ENCODE data around the gene ZNF791. TPM values are rescaled to one million over a fixed set of nuclear protein-coding genes. Genes with fewer than 3 reads are reported as not detected.

The ZNF791 gene
- total and polyA plus RNA-seq, 2 of the 13 experiments (the other 11 are each of a cell fraction or from before 2014, with no cell fraction given): 12.8 to 17.4 TPM

GRCh38 chr19:12610540-12611360 is at the start of gene ZNF791, which contains the start of gene ZNF490 (continued):
- TF ChIP-seq ZNF639 (CRISPR knock-in tag; conservative IDR thresholded peaks at IDR 0.05): peak; percentile 83; the same call in 1 of the 2 replicates
- TF ChIP-seq HNRNPUL1 (IDR thresholded peaks at IDR 0.05; ENCODE audit: low read depth, low read length): no peak
- TF ChIP-seq HOMEZ (CRISPR knock-in tag; IDR thresholded peaks at IDR 0.05; ENCODE audit: low read depth): peak; percentile 40; the same call in 1 of the 2 replicates
- peak; percentile 82; the same call in 1 of the 2 replicates for TF ChIP-seq THAP7 (CRISPR knock-in tag; IDR thresholded peaks at IDR 0.05)
- 0 out of 2 replicates have a peak, but pooled peaks have one; percentile 46 for TF ChIP-seq IRX3 (CRISPR knock-in tag; IDR thresholded peaks at IDR 0.05; ENCODE audit: borderline replicate concordance, low read depth)
- no peak for TF ChIP-seq ZBTB3 (CRISPR knock-in tag; IDR thresholded peaks at IDR 0.05; ENCODE audit: borderline replicate concordance, low read depth)
- TF ChIP-seq ATF7-NPFF (CRISPR knock-in tag; IDR thresholded peaks at IDR 0.05; ENCODE audit: low read depth): no peak
- TF ChIP-seq SKIL (CRISPR knock-in tag; IDR thresholded peaks at IDR 0.05; ENCODE audit: borderline replicate concordance): no peak
- peak; percentile 71; the same call in 1 of the 2 replicates for TF ChIP-seq PRDM10 (CRISPR knock-in tag; IDR thresholded peaks at IDR 0.05; ENCODE audit: low read depth)
- TF ChIP-seq RXRB (CRISPR knock-in tag; IDR thresholded peaks at IDR 0.05; ENCODE audit: borderline replicate concordance): peak; percentile 73; the same call in 1 of the 2 replicates
- no peak for TF ChIP-seq ZSCAN12 (CRISPR knock-in tag; IDR thresholded peaks at IDR 0.05)
- peak; percentile 35; the same call in 1 of the 2 replicates for TF ChIP-seq GTF2F1 (IDR thresholded peaks at IDR 0.05; ENCODE audit: low read length)
- TF ChIP-seq ZBTB1 (CRISPR knock-in tag; IDR thresholded peaks at IDR 0.05; ENCODE audit: borderline replicate concordance): no peak
- TF ChIP-seq SMC3 (IDR thresholded peaks at IDR 0.05; ENCODE audit: low read length): no peak
- 0 out of 2 replicates have a peak, but pooled peaks have one; percentile 46 for TF ChIP-seq ZSCAN25 (CRISPR knock-in tag; IDR thresholded peaks at IDR 0.05)
- peak; percentile 60; the same call in 1 of the 2 replicates for TF ChIP-seq ARNTL (CRISPR knock-in tag; IDR thresholded peaks at IDR 0.05)
- peak; percentile 78; the same call in 1 of the 2 replicates for TF ChIP-seq SNAPC2 (CRISPR knock-in tag; IDR thresholded peaks at IDR 0.05)
- TF ChIP-seq NR2F6 (IDR thresholded peaks at IDR 0.05): no peak
- TF ChIP-seq NR2F6 (CRISPR knock-in tag; IDR thresholded peaks at IDR 0.05): peak; percentile 66
